ENCODE results near the gene ST8SIA5.

ST8SIA5 gene

DNA sequence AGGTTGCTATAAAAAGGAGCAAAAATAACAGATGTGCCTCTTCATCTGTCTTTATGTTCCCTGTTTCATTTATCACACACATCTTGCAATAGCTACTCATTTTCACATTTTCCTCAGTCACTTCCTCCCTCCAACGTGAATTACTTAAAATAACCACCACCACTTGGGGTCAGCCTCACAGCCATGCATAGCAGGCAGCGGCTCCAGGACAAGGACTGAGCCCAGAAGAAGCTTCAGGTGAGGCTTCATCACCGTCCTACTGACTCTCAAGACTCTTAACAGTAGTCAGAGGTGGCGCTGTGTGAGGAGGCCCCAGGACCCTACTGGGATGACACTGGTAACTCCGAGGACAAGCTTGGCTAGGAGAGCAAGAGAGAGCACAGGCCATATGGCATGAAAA lies 15.5 kb upstream of the ST8SIA5 start:
- no peak for TF ChIP-seq CTCF (IDR thresholded peaks at IDR 0.05; ENCODE audit: low read depth, low read length, missing control alignments)
- in situ Hi-C loops (cut with HindIII; ENCODE audit: low pct_ligation_motif_present, low sequenced_read_pairs) = no loop called here
- DNase-seq = no peak

DNA sequence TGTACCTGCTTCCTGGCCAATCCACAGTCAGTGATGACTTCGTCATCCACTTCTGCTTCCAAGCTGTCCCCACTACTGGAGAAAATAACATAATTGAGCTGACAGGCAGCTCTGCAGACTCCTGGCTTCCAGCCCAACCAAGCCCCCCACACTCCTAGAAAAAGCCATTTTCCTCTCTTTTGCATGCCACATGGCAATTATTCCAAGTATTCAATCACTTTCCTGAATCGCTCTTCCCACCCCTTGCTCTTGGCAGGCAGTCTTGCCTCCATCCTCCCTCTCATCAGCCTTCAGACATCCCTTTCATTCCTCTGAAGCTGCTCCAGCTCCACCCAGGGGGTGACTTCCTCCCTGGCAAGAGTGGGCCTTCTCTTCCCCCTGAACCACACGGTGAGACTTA lies 14.3 kb upstream of the ST8SIA5 start:
- H3K36me3 ChIP-seq (replicated peaks) = no peaks in the 10 kb centered on the region
- no peak overlapping the region for H3K4me3 ChIP-seq (ENCODE audit: low read depth, low read length)
- DNase-seq = no peak
- H3K27me3 ChIP-seq (replicated peaks) = no peaks in the 10 kb centered on the region
- H3K27ac ChIP-seq = no peak overlapping the region
- no peak for TF ChIP-seq CTCF (IDR thresholded peaks at IDR 0.05; ENCODE audit: low read depth, low read length, missing control alignments)
- in situ Hi-C loops (cut with HindIII; ENCODE audit: low pct_ligation_motif_present, low sequenced_read_pairs) = no loop called here

More for the DNA sequence above, 15.5 kb upstream of the ST8SIA5 start:
- H3K4me3 ChIP-seq (ENCODE audit: low read depth, low read length) = no peak overlapping the region
- H3K27me3 ChIP-seq (replicated peaks) = no peaks in the 10 kb centered on the region
- H3K27ac ChIP-seq = no peak overlapping the region
- H3K36me3 ChIP-seq (replicated peaks) = no peaks in the 10 kb centered on the region

GRCh38 chr18:46770708-46771107 lies 13.9 kb upstream of the ST8SIA5 start:
- Histone ChIP-seq H3K4me3 (ENCODE audit: low read depth, low read length) (no peak overlapping the region), H3K27ac (no peak overlapping the region), H3K27me3 (replicated peaks) (no peaks in the 10 kb centered on the region), H3K36me3 (replicated peaks) (no peaks in the 10 kb centered on the region)
- no peak for DNase-seq
- in situ Hi-C loops (cut with HindIII; ENCODE audit: low pct_ligation_motif_present, low sequenced_read_pairs) = no loop called here
- no peak for TF ChIP-seq CTCF (IDR thresholded peaks at IDR 0.05; ENCODE audit: low read depth, low read length, missing control alignments)

- DNase-seq = no peak
- no peak overlapping the region for H3K4me3 ChIP-seq (ENCODE audit: low read depth, low read length)
- H3K27me3 ChIP-seq (replicated peaks) = no peaks in the 10 kb centered on the region
- in situ Hi-C loops (cut with HindIII; ENCODE audit: low pct_ligation_motif_present, low sequenced_read_pairs) = no loop called here
- H3K27ac ChIP-seq = no peak overlapping the region
- TF ChIP-seq CTCF (IDR thresholded peaks at IDR 0.05; ENCODE audit: low read depth, low read length, missing control alignments) = no peak
- H3K36me3 ChIP-seq (replicated peaks) = no peaks in the 10 kb centered on the region
Observed at GRCh38 chr18:46768166-46768921, 11.5 kb upstream of the ST8SIA5 start.

GRCh38 chr18:46767217-46767616 lies 10.4 kb upstream of the ST8SIA5 start:
- H3K4me3 ChIP-seq (ENCODE audit: low read depth, low read length) = no peak overlapping the region
- in situ Hi-C loops (cut with HindIII; ENCODE audit: low pct_ligation_motif_present, low sequenced_read_pairs) = no loop called here
- TF ChIP-seq CTCF (IDR thresholded peaks at IDR 0.05; ENCODE audit: low read depth, low read length, missing control alignments) = no peak

GRCh38 chr18:46764586-46764985 lies 7.7 kb upstream of the ST8SIA5 start:
- no peak for TF ChIP-seq CTCF (IDR thresholded peaks at IDR 0.05; ENCODE audit: low read depth, low read length, missing control alignments)
- H3K27me3 ChIP-seq (replicated peaks) = no peaks in the 10 kb centered on the region
- no peak for DNase-seq
- no peak overlapping the region for H3K4me3 ChIP-seq (ENCODE audit: low read depth, low read length)
- no peak overlapping the region for H3K27ac ChIP-seq
- in situ Hi-C loops (cut with HindIII; ENCODE audit: low pct_ligation_motif_present, low sequenced_read_pairs) = no loop called here
- no peaks in the 10 kb centered on the region for H3K36me3 ChIP-seq (replicated peaks)

More at GRCh38 chr18:46767217-46767616, 10.4 kb upstream of the ST8SIA5 start:
- Histone ChIP-seq H3K27me3 (replicated peaks) (no peaks in the 10 kb centered on the region), H3K36me3 (replicated peaks) (no peaks in the 10 kb centered on the region), H3K27ac (no peak overlapping the region)
- DNase-seq = no peak
